Ishikawa (cell line): ENCODE data around the gene CRAMP1.

Experiments used
- CEBPB ChIP-seq: IDR thresholded peaks from 2 replicates; pipeline ENCODE4 v1.6.1; 2012
- CREB1 ChIP-seq: IDR thresholded peaks from 2 replicates; pipeline ENCODE4 v1.6.1; 2012; ENCODE audit warnings: low read depth
- EGR1 ChIP-seq: IDR thresholded peaks from 2 replicates; pipeline ENCODE4 v1.6.1; 2012
- EP300 ChIP-seq: IDR thresholded peaks from 2 replicates; pipeline ENCODE4 v1.6.1; 2012; ENCODE audit warnings: borderline replicate concordance
- FOXM1 ChIP-seq: IDR thresholded peaks from 2 replicates; pipeline ENCODE4 v1.6.1; 2012; ENCODE audit warnings: low read depth, borderline replicate concordance
- NFIC ChIP-seq: IDR thresholded peaks from 2 replicates; pipeline ENCODE4 v1.6.1; 2012
- RAD21 ChIP-seq: IDR thresholded peaks from 2 replicates; pipeline ENCODE4 v1.6.1; 2012; ENCODE audit warnings: low read depth
- TAF1 ChIP-seq: IDR thresholded peaks from 2 replicates; pipeline ENCODE4 v1.6.1; 2012; ENCODE audit warnings: low read depth, mild to moderate bottlenecking
- TCF12 ChIP-seq: IDR thresholded peaks from 2 replicates; pipeline ENCODE4 v1.6.1; 2012; ENCODE audit warnings: low read depth
- TEAD4 ChIP-seq: IDR thresholded peaks from 2 replicates; pipeline ENCODE4 v1.6.1; 2012
- YY1 ChIP-seq: IDR thresholded peaks from 2 replicates; pipeline ENCODE4 v1.6.1; 2012; ENCODE audit warnings: low read depth
- ZBTB7A ChIP-seq: IDR thresholded peaks from 2 replicates; pipeline ENCODE4 v1.6.1; 2012; ENCODE audit warnings: low read depth
- TF ChIP-seq, protein P1 (sequence below): IDR thresholded peaks from 2 replicates; pipeline ENCODE4 v1.6.1; 2012; ENCODE audit warnings: low read depth, mild to moderate bottlenecking
- TF ChIP-seq, protein P2 (sequence below): IDR thresholded peaks from 2 replicates; pipeline ENCODE4 v1.6.1; 2012
- TF ChIP-seq, protein P3 (sequence below): IDR thresholded peaks from 2 replicates; pipeline ENCODE4 v1.6.1; 2012

CRAMP1 gene

DNA sequence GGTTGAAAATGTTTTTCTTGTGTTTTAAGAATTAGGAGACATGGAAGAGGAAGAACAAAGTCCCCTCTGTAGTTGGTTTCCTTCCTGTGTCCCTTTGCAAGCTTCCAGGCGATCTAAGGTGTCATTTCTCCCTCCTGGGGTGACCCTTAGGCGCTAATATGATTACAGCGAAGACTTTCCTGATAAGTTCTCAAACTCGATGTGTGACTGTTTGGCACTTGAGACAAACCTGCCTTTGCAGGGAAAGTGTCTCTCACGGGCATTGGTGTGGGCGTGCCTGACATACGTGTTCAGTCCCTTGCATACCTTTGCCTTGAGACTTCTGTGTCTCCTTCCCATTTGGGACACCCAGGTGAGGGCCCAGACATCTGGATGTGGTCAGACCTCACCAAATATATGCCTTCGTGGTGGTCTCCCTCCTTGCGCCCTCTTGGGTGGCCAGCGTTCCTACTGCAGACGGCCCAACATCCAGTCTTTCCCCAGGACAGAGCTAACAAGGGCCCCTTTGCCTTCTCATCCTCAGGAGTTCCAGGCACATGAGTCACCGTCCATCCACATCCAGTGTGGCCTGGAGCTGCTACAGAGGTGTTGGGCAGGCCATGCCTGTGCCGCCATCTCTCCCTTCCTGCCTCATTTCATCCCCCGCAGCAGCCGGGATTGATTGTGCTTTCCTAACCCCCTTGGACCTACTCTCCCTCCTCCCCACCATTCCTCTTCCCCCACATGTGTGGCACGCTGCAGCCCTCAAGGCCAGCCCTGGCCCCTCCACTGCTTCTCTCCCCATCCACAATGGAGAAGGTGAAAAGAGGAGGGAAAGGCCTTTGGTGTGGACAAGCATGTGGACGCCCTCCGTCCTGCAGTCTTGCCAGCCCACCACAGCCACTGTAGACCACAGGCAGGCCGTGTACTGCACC lies 62.8 kb downstream of the CRAMP1 start:
- TF ChIP-seq EP300 (no peak), FOXM1 (no peak), EGR1 (no peak), RAD21 (no peak), TCF12 (no peak), YY1 (no peak), TAF1 (no peak), CREB1 (no peak), TEAD4 (no peak), CEBPB (no peak), NFIC (no peak), ZBTB7A (no peak)
- TF ChIP-seq, protein P1, sequence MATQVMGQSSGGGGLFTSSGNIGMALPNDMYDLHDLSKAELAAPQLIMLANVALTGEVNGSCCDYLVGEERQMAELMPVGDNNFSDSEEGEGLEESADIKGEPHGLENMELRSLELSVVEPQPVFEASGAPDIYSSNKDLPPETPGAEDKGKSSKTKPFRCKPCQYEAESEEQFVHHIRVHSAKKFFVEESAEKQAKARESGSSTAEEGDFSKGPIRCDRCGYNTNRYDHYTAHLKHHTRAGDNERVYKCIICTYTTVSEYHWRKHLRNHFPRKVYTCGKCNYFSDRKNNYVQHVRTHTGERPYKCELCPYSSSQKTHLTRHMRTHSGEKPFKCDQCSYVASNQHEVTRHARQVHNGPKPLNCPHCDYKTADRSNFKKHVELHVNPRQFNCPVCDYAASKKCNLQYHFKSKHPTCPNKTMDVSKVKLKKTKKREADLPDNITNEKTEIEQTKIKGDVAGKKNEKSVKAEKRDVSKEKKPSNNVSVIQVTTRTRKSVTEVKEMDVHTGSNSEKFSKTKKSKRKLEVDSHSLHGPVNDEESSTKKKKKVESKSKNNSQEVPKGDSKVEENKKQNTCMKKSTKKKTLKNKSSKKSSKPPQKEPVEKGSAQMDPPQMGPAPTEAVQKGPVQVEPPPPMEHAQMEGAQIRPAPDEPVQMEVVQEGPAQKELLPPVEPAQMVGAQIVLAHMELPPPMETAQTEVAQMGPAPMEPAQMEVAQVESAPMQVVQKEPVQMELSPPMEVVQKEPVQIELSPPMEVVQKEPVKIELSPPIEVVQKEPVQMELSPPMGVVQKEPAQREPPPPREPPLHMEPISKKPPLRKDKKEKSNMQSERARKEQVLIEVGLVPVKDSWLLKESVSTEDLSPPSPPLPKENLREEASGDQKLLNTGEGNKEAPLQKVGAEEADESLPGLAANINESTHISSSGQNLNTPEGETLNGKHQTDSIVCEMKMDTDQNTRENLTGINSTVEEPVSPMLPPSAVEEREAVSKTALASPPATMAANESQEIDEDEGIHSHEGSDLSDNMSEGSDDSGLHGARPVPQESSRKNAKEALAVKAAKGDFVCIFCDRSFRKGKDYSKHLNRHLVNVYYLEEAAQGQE = no peak
- TF ChIP-seq, protein P2, sequence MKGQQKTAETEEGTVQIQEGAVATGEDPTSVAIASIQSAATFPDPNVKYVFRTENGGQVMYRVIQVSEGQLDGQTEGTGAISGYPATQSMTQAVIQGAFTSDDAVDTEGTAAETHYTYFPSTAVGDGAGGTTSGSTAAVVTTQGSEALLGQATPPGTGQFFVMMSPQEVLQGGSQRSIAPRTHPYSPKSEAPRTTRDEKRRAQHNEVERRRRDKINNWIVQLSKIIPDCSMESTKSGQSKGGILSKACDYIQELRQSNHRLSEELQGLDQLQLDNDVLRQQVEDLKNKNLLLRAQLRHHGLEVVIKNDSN = no peak
- TF ChIP-seq, protein P3, sequence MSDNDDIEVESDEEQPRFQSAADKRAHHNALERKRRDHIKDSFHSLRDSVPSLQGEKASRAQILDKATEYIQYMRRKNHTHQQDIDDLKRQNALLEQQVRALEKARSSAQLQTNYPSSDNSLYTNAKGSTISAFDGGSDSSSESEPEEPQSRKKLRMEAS = no peak

DNA sequence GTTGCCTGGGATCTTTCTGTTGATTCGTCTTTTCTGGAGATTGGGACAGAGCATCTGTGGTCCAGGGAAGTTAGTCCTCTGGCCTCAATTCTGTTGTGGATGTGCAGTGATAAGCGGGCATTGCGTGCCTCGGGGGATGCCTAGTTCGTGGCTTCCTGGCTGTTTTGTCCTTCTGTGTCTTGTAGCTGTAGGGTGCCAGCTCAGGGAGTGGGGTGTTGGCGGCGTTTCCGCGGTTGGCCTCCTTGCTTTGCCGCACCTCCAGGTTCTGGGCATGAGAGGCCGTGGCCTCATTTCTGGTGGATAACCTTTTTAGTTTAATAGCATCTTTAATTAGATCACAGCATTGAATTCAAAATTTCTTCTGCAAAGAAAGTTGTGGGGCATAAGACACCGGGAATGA lies 64.5 kb downstream of the CRAMP1 start:
- TF ChIP-seq TAF1 (no peak), EP300 (no peak), TEAD4 (no peak), EGR1 (no peak), CREB1 (no peak)
- TF ChIP-seq, protein P1 = no peak
- TF ChIP-seq, protein P3 = no peak

DNA sequence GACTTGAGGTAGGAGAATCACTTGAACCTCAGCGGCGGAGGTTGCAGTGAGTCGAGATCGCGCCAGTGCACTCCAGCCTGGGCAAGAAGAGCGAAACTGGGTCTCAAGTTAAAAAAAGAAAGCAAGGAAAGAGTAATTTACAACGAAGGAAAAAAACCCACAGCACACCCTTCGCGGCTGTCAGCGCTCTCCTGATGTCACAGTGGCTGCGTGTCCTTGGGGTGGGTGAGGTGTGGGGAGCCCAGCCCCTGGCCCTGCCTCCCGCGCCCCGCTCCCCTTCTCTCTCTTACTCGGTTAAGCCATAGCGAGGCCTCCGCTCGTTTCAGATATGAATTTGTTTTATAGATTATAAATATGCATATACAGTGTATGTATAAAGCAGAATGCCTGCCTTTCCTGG lies 65.2 kb downstream of the CRAMP1 start:
- TF ChIP-seq, protein P1 = no peak
- TF ChIP-seq, protein P3 = no peak
- TF ChIP-seq ZBTB7A = no peak
- TF ChIP-seq EGR1 = no peak
- no peak for TF ChIP-seq TEAD4
- no peak for TF ChIP-seq TAF1
- no peak for TF ChIP-seq NFIC
- TF ChIP-seq RAD21 = no peak
- TF ChIP-seq FOXM1 = no peak
- TF ChIP-seq TCF12 = no peak

DNA sequence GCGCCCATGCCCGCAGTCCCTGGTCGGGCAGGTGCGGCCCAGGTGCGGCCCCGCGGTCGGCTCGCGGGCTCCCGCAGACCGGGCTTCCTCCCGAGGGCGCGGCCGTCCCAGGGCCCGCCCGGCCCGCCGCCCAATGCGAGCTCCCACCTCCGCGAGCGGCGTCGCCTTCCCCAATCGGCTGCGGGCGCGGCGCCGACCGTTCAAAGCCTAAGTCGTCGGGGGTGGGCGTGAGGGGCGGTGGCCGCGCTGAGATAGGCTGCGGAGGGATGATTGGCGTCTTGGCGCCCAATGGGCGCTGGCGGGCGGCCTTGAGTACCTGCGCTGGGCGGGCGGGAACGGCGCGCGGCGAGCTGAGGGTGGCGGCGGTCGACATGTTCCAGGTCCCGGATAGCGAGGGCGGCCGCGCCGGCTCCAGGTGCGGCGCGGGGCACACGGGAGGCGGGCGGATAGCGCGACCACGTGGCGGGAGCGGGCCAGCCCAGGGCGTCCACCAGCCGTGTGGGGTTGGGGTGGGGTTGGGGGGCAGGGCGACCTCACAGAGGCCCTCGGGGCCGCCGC lies 65.9 kb downstream of the CRAMP1 start, which contains the start of gene JPT2:
TSS of gene JPT2 (plus strand) at position 338 of the 558 bp plus-strand sequence. CDS start at position 372, 34 bp downstream.
- TF ChIP-seq YY1 = peak; percentile 77
- no peak for TF ChIP-seq CEBPB
- TF ChIP-seq ZBTB7A = no peak
- no peak for TF ChIP-seq NFIC
- TF ChIP-seq RAD21 = no peak
- TF ChIP-seq CREB1 = peak; percentile 36; the same call in 1 of the 2 replicates
- TF ChIP-seq, protein P1 = no peak
- no peak for TF ChIP-seq FOXM1
- peak; percentile 72 for TF ChIP-seq TAF1
- no peak for TF ChIP-seq TCF12
- TF ChIP-seq, protein P3 = peak; percentile 83
- no peak; the same call in 1 of the 2 replicates for TF ChIP-seq EP300
- TF ChIP-seq TEAD4 = no peak
- TF ChIP-seq EGR1 = peak; percentile 60; the same call in 1 of the 2 replicates
- TF ChIP-seq, protein P2 = peak; percentile 41; the same call in 1 of the 2 replicates
